Endothelial cell of umbilical vein (primary cell): ENCODE results near the gene LIME1. TPM values are rescaled to one million over a fixed set of nuclear protein-coding genes. Genes with fewer than 3 reads are reported as not detected.
"Not testable (repeated sequence)": the region's sequence is repeated elsewhere in the genome, so short reads cannot be mapped to it uniquely, and the experiment has no call there.

Experiments
- BruUV-seq: library from RNA; stranded (reverse); fragments of 400-500 nt; replicated peaks from 2 replicates; lab custom pipeline; 2021; lab: Mats Ljungman, UMichigan
- CTCF ChIA-PET: fragments of 300-600, 350-600 bp; sonication (Branson Sonifier 250); formaldehyde crosslinking; loops from one replicate; lab custom pipeline; 2021; ENCODE audit warnings: antibody characterized with exemption, inconsistent platforms; lab: Charles Lee
- POLR2A ChIA-PET: fragments of 300-600, 350-600 bp; sonication (Branson Sonifier 250); formaldehyde crosslinking; loops from one replicate; lab custom pipeline; 2021; ENCODE audit warnings: antibody characterized with exemption, inconsistent platforms; lab: Charles Lee
- DNase-seq: peaks from one replicate; pipeline ENCODE4 v3.0.0-alpha.2; 2011; ENCODE audit warnings: low read depth, low spot score
- FAIRE-seq: peaks from 2 replicates; lab custom pipeline; 2011; peaks lifted over from hg19 to GRCh38; lab: Jason Lieb, UNC
- H2AFZ ChIP-seq: 2 replicates; pipeline ENCODE4 v1.6.0; 2012; ENCODE audit warnings: low read depth, low read length, control low read depth, inconsistent platforms
- H3K27ac ChIP-seq: 2 replicates; pipeline ENCODE4 v1.5.1; 2011; ENCODE audit warnings: low read depth, mild to moderate bottlenecking, control low read depth, low read length, moderate library complexity; ENCODE audit not compliant: insufficient read depth
- H3K27me3 ChIP-seq, 2 experiments: 2 replicates each; pipeline versions ENCODE4 v1.6.0 to v1.6.1; 2011; ENCODE audit warnings: low read length in 2 of 2, mixed read lengths in 1 of 2; ENCODE audit not compliant: control insufficient read depth in 2 of 2, insufficient read depth in 2 of 2
- H3K36me3 ChIP-seq, 2 experiments: 2 replicates in 1 of 2; 3 replicates in 1 of 2; pipeline ENCODE4 v1.5.1; 2011; ENCODE audit warnings: low read length in 2 of 2, mild to moderate bottlenecking in 1 of 2, moderate library complexity in 1 of 2; ENCODE audit not compliant: control insufficient read depth in 2 of 2, insufficient read depth in 2 of 2; ENCODE audit errors: extremely low read depth in 1 of 2
- H3K4me1 ChIP-seq: 3 replicates; pipeline ENCODE4 v1.5.1; 2011; ENCODE audit warnings: mild to moderate bottlenecking, low read length; ENCODE audit not compliant: control insufficient read depth, insufficient read depth; ENCODE audit errors: extremely low read depth
- H3K4me2 ChIP-seq: 2 replicates; pipeline ENCODE4 v1.6.1; 2011; ENCODE audit warnings: low read length, control low read depth, mixed read lengths; ENCODE audit not compliant: insufficient read depth
- H3K4me3 ChIP-seq, 3 experiments: fragments of 200-600 bp in 1 of 3; sonication (generic), shearing (Covaris generic) in 1 of 3; replicated peaks in 1 of 3; 2 replicates each; pipeline ENCODE4 v1.5.1; 2011 to 2016; ENCODE audit warnings: control low read depth in 3 of 3, low read length in 3 of 3, mild to moderate bottlenecking in 2 of 3, inconsistent platforms in 1 of 3, low read depth in 1 of 3, moderate library complexity in 1 of 3; ENCODE audit not compliant: insufficient read depth in 1 of 3
- H3K79me2 ChIP-seq: 2 replicates; pipeline ENCODE4 v1.6.0; 2012; ENCODE audit warnings: low read length, inconsistent platforms; ENCODE audit not compliant: control insufficient read depth, insufficient read depth
- H3K9ac ChIP-seq: replicated peaks from 2 replicates; pipeline ENCODE3; 2011; ENCODE audit warnings: low read length, control low read depth; ENCODE audit not compliant: insufficient read depth; ENCODE audit errors: extremely low read depth
- H3K9me1 ChIP-seq: replicated peaks from 3 replicates; pipeline ENCODE4 v1.6.0; 2011; ENCODE audit warnings: mild to moderate bottlenecking, low read length; ENCODE audit not compliant: control insufficient read depth, insufficient read depth; ENCODE audit errors: extremely low read depth
- H3K9me3 ChIP-seq: replicated peaks from 2 replicates; pipeline ENCODE4 v1.5.1; 2012; ENCODE audit warnings: low read length, inconsistent platforms; ENCODE audit not compliant: control insufficient read depth, insufficient read depth
- H4K20me1 ChIP-seq: replicated peaks from 2 replicates; pipeline ENCODE3; 2011; ENCODE audit warnings: mild to moderate bottlenecking, low read length; ENCODE audit not compliant: control insufficient read depth, insufficient read depth; ENCODE audit errors: extremely low read depth
- CTCF ChIP-seq, 2 donors: IDR thresholded peaks; 1 replicate in 1 of 2; 2 replicates in 1 of 2; pipeline ENCODE4 v1.5.1; 2011; ENCODE audit warnings: low read length in 2 of 2, mild to moderate bottlenecking in 2 of 2, moderate library complexity in 2 of 2, control low read depth in 1 of 2, inconsistent platforms in 1 of 2, low read depth in 1 of 2; ENCODE audit not compliant: insufficient read depth in 1 of 2; ENCODE audit errors: extremely low read depth in 1 of 2
- EZH2 ChIP-seq: IDR thresholded peaks from 2 replicates; pipeline ENCODE4 v1.6.1; 2012; ENCODE audit warnings: borderline replicate concordance, low read depth, mild to moderate bottlenecking, moderate library complexity, low read length, inconsistent platforms; ENCODE audit not compliant: severe bottlenecking
- FOS ChIP-seq: IDR thresholded peaks from 2 replicates; pipeline ENCODE4 v1.6.1; 2011; ENCODE audit warnings: mild to moderate bottlenecking, low read length, moderate library complexity, borderline replicate concordance; ENCODE audit not compliant: insufficient read depth
- GATA2 ChIP-seq: IDR thresholded peaks from 2 replicates; pipeline ENCODE4 v1.7.0; 2011; ENCODE audit warnings: low read depth, mild to moderate bottlenecking, moderate library complexity, mixed read lengths, low read length; ENCODE audit not compliant: insufficient read length, insufficient read depth
- JUN ChIP-seq: IDR thresholded peaks from 2 replicates; pipeline ENCODE4 v1.6.1; 2011; ENCODE audit warnings: borderline replicate concordance, low read depth; ENCODE audit not compliant: insufficient read length, insufficient read depth
- MAX ChIP-seq: IDR thresholded peaks from 2 replicates; pipeline ENCODE4 v1.6.1; 2011; ENCODE audit not compliant: insufficient read depth, insufficient read length
- MYC ChIP-seq: IDR thresholded peaks from one replicate; pipeline ENCODE4 v1.6.1; 2011; ENCODE audit warnings: mild to moderate bottlenecking, low read depth, low read length
- POLR2A ChIP-seq: IDR thresholded peaks from 2 replicates; pipeline ENCODE4 v1.6.1; 2012; ENCODE audit warnings: low read depth, mild to moderate bottlenecking, control low read depth, low read length
- POLR2AphosphoS5 ChIP-seq: IDR thresholded peaks from 2 replicates; pipeline ENCODE4 v1.6.1; 2012; ENCODE audit warnings: low read depth, mild to moderate bottlenecking, control low read depth, low read length, moderate library complexity; ENCODE audit not compliant: insufficient read depth
- dilution Hi-C: fragments of 300-500 bp; cut with MboI; formaldehyde crosslinking; loops from one replicate; pipeline ENCODE4 v1.15.0; 2019; ENCODE audit warnings: low sequenced_read_pairs; ENCODE audit not compliant: extremely low pct_ligation_motif_present
- intact Hi-C: fragments of 100-400 bp; cut with micrococcal nuclease; formaldehyde crosslinking; loops from one replicate; pipeline ENCODE4 v1.10.0; 2022
- polyA plus RNA-seq, 4 experiments: library from polyadenylated mRNA; depleted of rRNA in 3 of 4; stranded (reverse) in 3 of 4; unstranded in 1 of 4; fragments of >200 nt; gene quantifications; 2 replicates each; pipeline versions ENCODE4 v1.2.1 to v1.2.3, GENCODE V29; 2011 to 2012; ENCODE audit warnings: missing spikeins in 1 of 4
- total RNA-seq: library from RNA; stranded (reverse); gene quantifications from 2 replicates; pipeline ENCODE4 v1.2.3, GENCODE V29; 2021

The LIME1 gene
- total and polyA plus RNA-seq, 2 donors (not counting 3 experiments of a cell fraction or from before 2014, with no cell fraction given), result 10.7 to 12.2 TPM

GRCh38 chr20:63776875-63777274 is 40.4 kb downstream of the LIME1 start:
- H3K9me3 ChIP-seq, DNase-seq, POLR2A ChIA-PET, BruUV-seq, H3K36me3 ChIP-seq, H3K4me3 ChIP-seq, H2AFZ ChIP-seq, H3K27me3 ChIP-seq, H4K20me1 ChIP-seq, intact Hi-C loops, H3K4me1 ChIP-seq, FAIRE-seq, H3K27ac ChIP-seq, H3K79me2 ChIP-seq, H3K9me1 ChIP-seq, H3K9ac ChIP-seq, dilution Hi-C loops, H3K4me2 ChIP-seq: not testable (repeated sequence)
- CTCF ChIA-PET, result interaction anchor here (1.5 to 1.8 kb wide), 2 partner anchors 87 to 197 kb away, joined by 4 to 5 read pairs; no protein-coding TSS in a partner anchor

GRCh38 chr20:63777614-63778013 is 41.1 kb downstream of the LIME1 start:
- Histone ChIP-seq H3K27me3 (no peaks in the 10 kb centered on the region), H3K9ac (no peak overlapping the region), H3K27ac (no peak overlapping the region), H3K9me1 (no peaks in the 10 kb centered on the region), H3K4me3 (no peak overlapping the region), H4K20me1 (no peaks in the 10 kb centered on the region), H3K4me1 (peaks cover 6% of the 10 kb centered on the region), H2AFZ (no peak overlapping the region), H3K9me3 (no peaks in the 10 kb centered on the region), H3K4me2 (no peak overlapping the region), H3K79me2 (no peaks in the 10 kb centered on the region), H3K36me3 (no peaks in the 10 kb centered on the region)
- DNase-seq, result no peak
- TF ChIP-seq POLR2A (no peak), JUN (no peak), EZH2 (no peak), GATA2 (no peak), FOS (no peak), MAX (no peak), CTCF (IDR thresholded peaks at IDR 0.05; ENCODE audit: extremely low read depth in 1 of 2, insufficient read depth in 1 of 2, low read depth in 1 of 2, low read length in 2 of 2) (no peak), MYC (no peak), POLR2AphosphoS5 (no peak)
- FAIRE-seq, result no peak
- BruUV-seq, result no TSS peak
- intact Hi-C loops, result no loop called here
- ChIA-PET CTCF (interaction anchor here (1.1 to 1.8 kb wide), 3 partner anchors 8 to 196 kb away, joined by 4 to 5 read pairs (median 4); no protein-coding TSS in a partner anchor), POLR2A (no interaction called here)
- dilution Hi-C loops, result no loop called here
